Endothelial cell of umbilical vein (primary cell): Measurements from ENCODE around the gene NAPA. TPM values are rescaled to one million over a fixed set of nuclear protein-coding genes. Genes with fewer than 3 reads are reported as not detected.
A peak's percentile ranks its signal among the peaks of the same experiment; 100 is the strongest.

Experiments used
- BruUV-seq: library from RNA; stranded (reverse); fragments of 400-500 nt; replicated peaks from 2 replicates; lab custom pipeline; 2021; lab: Mats Ljungman, UMichigan
- CTCF ChIA-PET: fragments of 300-600, 350-600 bp; sonication (Branson Sonifier 250); formaldehyde crosslinking; loops from one replicate; lab custom pipeline; 2021; ENCODE audit warnings: antibody characterized with exemption, inconsistent platforms; lab: Charles Lee
- POLR2A ChIA-PET: fragments of 300-600, 350-600 bp; sonication (Branson Sonifier 250); formaldehyde crosslinking; loops from one replicate; lab custom pipeline; 2021; ENCODE audit warnings: antibody characterized with exemption, inconsistent platforms; lab: Charles Lee
- DNase-seq: peaks from one replicate; pipeline ENCODE4 v3.0.0-alpha.2; 2011; ENCODE audit warnings: low read depth, low spot score
- FAIRE-seq: peaks from 2 replicates; lab custom pipeline; 2011; peaks lifted over from hg19 to GRCh38; lab: Jason Lieb, UNC
- H2AFZ ChIP-seq: 2 replicates; pipeline ENCODE4 v1.6.0; 2012; ENCODE audit warnings: low read depth, low read length, control low read depth, inconsistent platforms
- H3K27ac ChIP-seq: 2 replicates; pipeline ENCODE4 v1.5.1; 2011; ENCODE audit warnings: low read depth, mild to moderate bottlenecking, control low read depth, low read length, moderate library complexity; ENCODE audit not compliant: insufficient read depth
- H3K27me3 ChIP-seq, 2 experiments: 2 replicates each; pipeline versions ENCODE4 v1.6.0 to v1.6.1; 2011; ENCODE audit warnings: low read length in 2 of 2, mixed read lengths in 1 of 2; ENCODE audit not compliant: control insufficient read depth in 2 of 2, insufficient read depth in 2 of 2
- H3K36me3 ChIP-seq, 2 experiments: 2 replicates in 1 of 2; 3 replicates in 1 of 2; pipeline ENCODE4 v1.5.1; 2011; ENCODE audit warnings: low read length in 2 of 2, mild to moderate bottlenecking in 1 of 2, moderate library complexity in 1 of 2; ENCODE audit not compliant: control insufficient read depth in 2 of 2, insufficient read depth in 2 of 2; ENCODE audit errors: extremely low read depth in 1 of 2
- H3K4me1 ChIP-seq: 3 replicates; pipeline ENCODE4 v1.5.1; 2011; ENCODE audit warnings: mild to moderate bottlenecking, low read length; ENCODE audit not compliant: control insufficient read depth, insufficient read depth; ENCODE audit errors: extremely low read depth
- H3K4me2 ChIP-seq: 2 replicates; pipeline ENCODE4 v1.6.1; 2011; ENCODE audit warnings: low read length, control low read depth, mixed read lengths; ENCODE audit not compliant: insufficient read depth
- H3K4me3 ChIP-seq, 3 experiments: fragments of 200-600 bp in 1 of 3; sonication (generic), shearing (Covaris generic) in 1 of 3; replicated peaks in 1 of 3; 2 replicates each; pipeline ENCODE4 v1.5.1; 2011 to 2016; ENCODE audit warnings: control low read depth in 3 of 3, low read length in 3 of 3, mild to moderate bottlenecking in 2 of 3, inconsistent platforms in 1 of 3, low read depth in 1 of 3, moderate library complexity in 1 of 3; ENCODE audit not compliant: insufficient read depth in 1 of 3
- H3K79me2 ChIP-seq: 2 replicates; pipeline ENCODE4 v1.6.0; 2012; ENCODE audit warnings: low read length, inconsistent platforms; ENCODE audit not compliant: control insufficient read depth, insufficient read depth
- H3K9ac ChIP-seq: replicated peaks from 2 replicates; pipeline ENCODE3; 2011; ENCODE audit warnings: low read length, control low read depth; ENCODE audit not compliant: insufficient read depth; ENCODE audit errors: extremely low read depth
- H3K9me1 ChIP-seq: replicated peaks from 3 replicates; pipeline ENCODE4 v1.6.0; 2011; ENCODE audit warnings: mild to moderate bottlenecking, low read length; ENCODE audit not compliant: control insufficient read depth, insufficient read depth; ENCODE audit errors: extremely low read depth
- H3K9me3 ChIP-seq: replicated peaks from 2 replicates; pipeline ENCODE4 v1.5.1; 2012; ENCODE audit warnings: low read length, inconsistent platforms; ENCODE audit not compliant: control insufficient read depth, insufficient read depth
- H4K20me1 ChIP-seq: replicated peaks from 2 replicates; pipeline ENCODE3; 2011; ENCODE audit warnings: mild to moderate bottlenecking, low read length; ENCODE audit not compliant: control insufficient read depth, insufficient read depth; ENCODE audit errors: extremely low read depth
- FOS ChIP-seq: IDR thresholded peaks from 2 replicates; pipeline ENCODE4 v1.6.1; 2011; ENCODE audit warnings: mild to moderate bottlenecking, low read length, moderate library complexity, borderline replicate concordance; ENCODE audit not compliant: insufficient read depth
- POLR2A ChIP-seq: IDR thresholded peaks from 2 replicates; pipeline ENCODE4 v1.6.1; 2012; ENCODE audit warnings: low read depth, mild to moderate bottlenecking, control low read depth, low read length
- POLR2AphosphoS5 ChIP-seq: IDR thresholded peaks from 2 replicates; pipeline ENCODE4 v1.6.1; 2012; ENCODE audit warnings: low read depth, mild to moderate bottlenecking, control low read depth, low read length, moderate library complexity; ENCODE audit not compliant: insufficient read depth
- dilution Hi-C: fragments of 300-500 bp; cut with MboI; formaldehyde crosslinking; loops from one replicate; pipeline ENCODE4 v1.15.0; 2019; ENCODE audit warnings: low sequenced_read_pairs; ENCODE audit not compliant: extremely low pct_ligation_motif_present
- intact Hi-C: fragments of 100-400 bp; cut with micrococcal nuclease; formaldehyde crosslinking; loops from one replicate; pipeline ENCODE4 v1.10.0; 2022
- polyA plus RNA-seq, 4 experiments: library from polyadenylated mRNA; depleted of rRNA in 3 of 4; stranded (reverse) in 3 of 4; unstranded in 1 of 4; fragments of >200 nt; gene quantifications; 2 replicates each; pipeline versions ENCODE4 v1.2.1 to v1.2.3, GENCODE V29; 2011 to 2012; ENCODE audit warnings: missing spikeins in 1 of 4
- total RNA-seq: library from RNA; stranded (reverse); gene quantifications from 2 replicates; pipeline ENCODE4 v1.2.3, GENCODE V29; 2021
- TF ChIP-seq, protein P1 (sequence below), 2 donors: IDR thresholded peaks; 1 replicate in 1 of 2; 2 replicates in 1 of 2; pipeline ENCODE4 v1.5.1; 2011; ENCODE audit warnings: low read length in 2 of 2, mild to moderate bottlenecking in 2 of 2, moderate library complexity in 2 of 2, control low read depth in 1 of 2, inconsistent platforms in 1 of 2, low read depth in 1 of 2; ENCODE audit not compliant: insufficient read depth in 1 of 2; ENCODE audit errors: extremely low read depth in 1 of 2

The NAPA gene
- total and polyA plus RNA-seq, 2 donors (not counting 3 experiments of a cell fraction or from before 2014, with no cell fraction given), result 107 to 154 TPM

DNA sequence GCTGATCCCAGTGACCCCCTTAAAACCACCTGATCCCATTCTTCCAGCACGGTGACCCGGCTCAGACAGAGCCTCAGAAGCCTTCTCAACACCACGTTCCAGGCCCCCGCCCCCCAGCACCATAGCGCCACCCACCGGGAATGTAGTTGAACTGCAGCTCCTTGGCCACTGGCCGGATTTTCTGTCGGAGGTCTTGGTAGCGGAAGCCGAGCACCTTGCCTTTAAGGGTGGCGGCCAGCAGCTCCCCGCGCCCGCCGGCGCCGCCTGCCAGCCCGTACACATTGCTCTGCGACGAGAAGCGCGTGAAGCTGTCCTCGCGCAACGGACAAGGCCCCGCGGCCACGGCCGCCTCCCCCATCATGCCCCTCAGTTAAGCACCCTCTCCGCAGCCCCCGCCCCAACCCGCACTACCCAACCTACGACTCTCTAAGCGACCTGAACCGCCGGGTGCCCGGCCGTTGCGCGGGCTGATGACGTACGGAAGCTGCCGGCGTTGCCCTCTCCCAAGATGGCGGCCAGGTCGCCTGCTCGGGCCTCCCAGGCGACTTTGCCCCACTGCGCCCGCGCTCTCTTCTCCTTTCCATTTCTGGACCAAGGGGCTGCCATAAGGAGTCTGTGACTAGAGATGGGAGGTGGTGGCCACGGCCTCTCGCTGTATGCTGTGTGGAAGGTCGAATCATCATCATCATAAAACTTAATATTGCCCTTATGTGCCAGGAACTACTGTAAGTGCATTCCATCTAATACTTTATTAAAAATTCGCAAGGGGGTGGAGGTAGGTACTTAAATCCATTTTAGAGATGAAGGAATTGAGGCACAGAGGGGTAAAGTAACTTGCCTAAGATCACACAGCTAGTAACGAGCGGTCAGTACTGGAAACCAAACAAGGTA is 30.8 kb downstream of the NAPA start, which contains the start of gene KPTN:
Gene KPTN, minus strand, starts transcription at position 420 of the 891 bp plus-strand sequence. Its CDS starts 59 bp downstream, at position 361.
- TF ChIP-seq POLR2A, result peak; percentile 75
- no peak for TF ChIP-seq FOS
- TF ChIP-seq, protein P1, sequence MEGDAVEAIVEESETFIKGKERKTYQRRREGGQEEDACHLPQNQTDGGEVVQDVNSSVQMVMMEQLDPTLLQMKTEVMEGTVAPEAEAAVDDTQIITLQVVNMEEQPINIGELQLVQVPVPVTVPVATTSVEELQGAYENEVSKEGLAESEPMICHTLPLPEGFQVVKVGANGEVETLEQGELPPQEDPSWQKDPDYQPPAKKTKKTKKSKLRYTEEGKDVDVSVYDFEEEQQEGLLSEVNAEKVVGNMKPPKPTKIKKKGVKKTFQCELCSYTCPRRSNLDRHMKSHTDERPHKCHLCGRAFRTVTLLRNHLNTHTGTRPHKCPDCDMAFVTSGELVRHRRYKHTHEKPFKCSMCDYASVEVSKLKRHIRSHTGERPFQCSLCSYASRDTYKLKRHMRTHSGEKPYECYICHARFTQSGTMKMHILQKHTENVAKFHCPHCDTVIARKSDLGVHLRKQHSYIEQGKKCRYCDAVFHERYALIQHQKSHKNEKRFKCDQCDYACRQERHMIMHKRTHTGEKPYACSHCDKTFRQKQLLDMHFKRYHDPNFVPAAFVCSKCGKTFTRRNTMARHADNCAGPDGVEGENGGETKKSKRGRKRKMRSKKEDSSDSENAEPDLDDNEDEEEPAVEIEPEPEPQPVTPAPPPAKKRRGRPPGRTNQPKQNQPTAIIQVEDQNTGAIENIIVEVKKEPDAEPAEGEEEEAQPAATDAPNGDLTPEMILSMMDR (IDR thresholded peaks at IDR 0.05; ENCODE audit: extremely low read depth in 1 of 2, insufficient read depth in 1 of 2, low read depth in 1 of 2, low read length in 2 of 2), result peak; percentile 93 to 97
- TF ChIP-seq POLR2AphosphoS5, result peak; percentile 71
- peak; percentile 91 for FAIRE-seq

More for the DNA sequence above, 30.8 kb downstream of the NAPA start, which contains the start of gene KPTN:
- Histone ChIP-seq H3K9ac (peak within 1 kb of the TSS; percentile 96), H3K4me1 (peaks cover 3% of the 10 kb centered on the region), H3K9me1 (no peaks in the 10 kb centered on the region), H2AFZ (peak within 1 kb of the TSS; percentile 95), H3K4me2 (peak within 1 kb of the TSS; percentile 75), H3K9me3 (no peaks in the 10 kb centered on the region), H3K4me3 (peak within 1 kb of the TSS; percentile 71 to 77 (median 77)), H3K27ac (peak within 1 kb of the TSS; percentile 88), H3K36me3 (peaks cover 0 to 5% of the 10 kb centered on the region in 2 experiments), H3K27me3 (no peaks in the 10 kb centered on the region), H4K20me1 (no peaks in the 10 kb centered on the region), H3K79me2 (no peaks in the 10 kb centered on the region)
- ChIA-PET CTCF (interaction anchor here (0.7 to 1.8 kb wide), 24 partner anchors 9 to 259 kb away, joined by 3 to 16 read pairs (median 4); partner anchors contain the start of genes DHX34, EHD2 and NAPA), POLR2A (interaction anchor here (0.6 kb wide), 1 partner anchor 196 kb away, joined by 3 read pairs; no protein-coding TSS in a partner anchor)
- dilution Hi-C loops (no loop called here), intact Hi-C loops (loop anchor here (1.0 to 5.0 kb wide), 3 partner anchors 31 to 214 kb away; partner anchors contain the start of gene NAPA)
- BruUV-seq, result TSS peak; percentile 79
- DNase-seq, result peak; percentile 91
